Central memory CD4-positive, alpha-beta T cell (primary cell): ENCODE results near the gene CAPN8.
"Not testable (repeated sequence)": the region's sequence is repeated elsewhere in the genome, so short reads cannot be mapped to it uniquely, and the experiment has no call there.

ENCODE experiments used
- DNase-seq: peaks from one replicate; pipeline ENCODE4 v3.0.0; 2022

CAPN8 gene

DNA sequence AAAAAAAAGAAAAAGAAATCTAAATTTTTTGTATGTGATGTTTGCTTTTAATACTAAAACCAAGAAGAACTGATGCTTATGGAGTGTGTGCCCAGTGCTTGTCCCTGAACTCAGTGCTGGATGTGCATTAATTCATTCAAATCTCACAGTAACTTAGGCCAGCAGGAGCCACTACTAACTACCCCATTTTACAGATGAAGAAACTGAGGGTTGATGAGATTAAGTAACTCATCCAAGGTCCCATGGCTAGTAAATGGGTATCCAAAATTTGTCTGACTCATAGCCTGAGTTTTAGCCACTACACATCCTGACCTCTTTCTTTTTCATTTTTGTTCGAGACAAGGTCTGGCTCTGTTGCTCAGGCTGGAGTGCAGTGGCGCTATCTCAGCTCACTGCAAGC is 144.4 kb downstream of the CAPN8 start:
- DNase-seq: no peak

DNA sequence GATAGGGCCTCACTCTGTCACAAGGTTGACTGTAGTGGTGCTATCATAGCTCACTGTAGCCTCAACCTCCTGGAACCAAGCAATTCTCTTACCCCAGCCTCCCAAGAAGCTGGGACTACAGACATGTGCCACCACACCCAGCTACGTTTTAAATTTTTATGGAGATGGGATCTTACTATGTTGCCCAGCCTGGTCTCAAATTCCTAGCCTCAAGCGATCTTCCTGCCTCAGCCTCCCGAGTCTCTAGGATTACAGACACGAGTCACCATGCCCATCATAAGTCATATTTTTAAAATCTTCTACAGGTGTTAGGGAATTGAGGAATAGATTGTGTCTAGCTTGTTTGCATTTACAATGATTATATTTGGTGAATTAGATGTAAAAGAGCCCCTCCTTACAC is 145.3 kb downstream of the CAPN8 start:
- DNase-seq: no peak

DNA sequence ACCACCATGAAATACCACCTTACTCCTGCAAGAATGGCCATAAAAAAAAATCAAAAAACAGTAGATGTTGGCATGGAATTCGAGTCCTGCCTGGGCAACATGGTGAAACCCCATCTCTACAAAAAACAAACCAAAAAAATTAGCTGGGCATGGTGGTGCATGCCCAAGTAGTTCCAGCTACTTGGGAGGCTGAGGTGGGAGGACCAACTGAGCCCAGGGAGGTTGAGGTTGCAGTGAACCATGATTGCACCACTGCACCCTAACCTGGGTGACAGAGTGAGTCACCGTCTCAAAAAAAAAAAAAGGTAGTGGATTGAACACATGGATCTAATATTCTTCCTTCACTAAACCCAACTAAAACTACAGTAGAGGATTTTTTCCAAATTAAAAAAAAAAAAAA is 146.4 kb downstream of the CAPN8 start:
- DNase-seq: no peak

DNA sequence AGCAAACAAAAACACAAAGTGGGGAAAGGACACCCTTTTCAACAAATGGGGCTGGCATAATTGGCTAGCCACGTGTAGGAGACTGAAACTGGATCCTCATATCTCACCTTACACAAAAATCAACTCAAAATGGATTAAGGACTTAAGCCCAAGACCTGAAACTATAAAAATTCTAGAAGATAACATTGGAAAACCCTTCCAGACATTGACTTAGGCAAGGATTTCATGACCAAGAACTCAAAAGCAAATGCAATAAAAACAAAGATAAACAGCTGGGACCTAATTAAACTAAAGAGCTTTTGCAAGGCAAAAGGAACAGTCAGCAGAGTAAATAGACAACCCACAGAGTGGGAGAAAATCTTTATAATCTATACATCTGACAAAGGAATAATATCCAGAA is 146.9 kb downstream of the CAPN8 start:
- not testable (repeated sequence) for DNase-seq

DNA sequence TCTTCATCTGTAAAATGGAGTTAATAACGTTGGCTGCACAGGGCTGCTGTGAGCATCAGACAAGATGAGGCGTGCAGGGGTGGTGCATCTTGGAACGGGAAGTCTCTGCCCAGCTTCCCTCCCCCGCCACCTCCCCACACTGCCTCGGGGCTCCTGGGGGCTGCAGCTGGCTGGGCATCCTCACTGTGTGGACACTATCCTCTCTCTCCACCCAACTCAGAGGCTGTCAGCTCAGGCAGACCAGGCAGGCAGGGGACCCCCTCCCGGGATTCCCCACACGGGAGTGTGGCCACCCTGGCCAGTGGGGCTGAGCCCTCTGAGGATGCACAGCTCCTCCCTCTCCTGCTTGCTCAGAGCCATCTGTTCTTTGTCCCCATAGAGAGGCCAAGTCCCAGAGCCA is 149.6 kb downstream of the CAPN8 start:
- DNase-seq: no peak

GRCh38 chr1:223515421-223515820 is 150.1 kb downstream of the CAPN8 start:
- peak; percentile 71 for DNase-seq

DNA sequence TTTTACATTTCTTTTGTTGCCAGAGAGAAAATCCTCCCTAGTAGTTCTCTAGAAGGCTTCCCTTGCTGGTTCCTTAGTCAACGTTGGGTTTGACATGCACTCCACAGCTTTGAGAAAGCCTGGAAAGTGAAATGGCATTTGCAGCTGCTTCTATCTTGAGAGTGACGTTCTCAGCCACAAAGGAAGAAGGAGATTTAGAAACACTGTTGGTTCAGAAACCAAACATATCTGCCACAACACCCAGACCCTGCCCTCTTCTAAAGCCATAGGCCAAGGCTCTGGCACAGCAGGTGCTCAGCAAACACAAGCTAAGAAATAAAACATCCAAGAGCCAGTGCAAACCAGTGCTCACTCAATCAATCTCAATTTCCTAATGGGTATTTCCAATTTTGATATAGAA is 150.9 kb downstream of the CAPN8 start:
- DNase-seq: no peak

- no peak for DNase-seq
Measured at GRCh38 chr1:223513309-223513708, 152.2 kb downstream of the CAPN8 start.

DNA sequence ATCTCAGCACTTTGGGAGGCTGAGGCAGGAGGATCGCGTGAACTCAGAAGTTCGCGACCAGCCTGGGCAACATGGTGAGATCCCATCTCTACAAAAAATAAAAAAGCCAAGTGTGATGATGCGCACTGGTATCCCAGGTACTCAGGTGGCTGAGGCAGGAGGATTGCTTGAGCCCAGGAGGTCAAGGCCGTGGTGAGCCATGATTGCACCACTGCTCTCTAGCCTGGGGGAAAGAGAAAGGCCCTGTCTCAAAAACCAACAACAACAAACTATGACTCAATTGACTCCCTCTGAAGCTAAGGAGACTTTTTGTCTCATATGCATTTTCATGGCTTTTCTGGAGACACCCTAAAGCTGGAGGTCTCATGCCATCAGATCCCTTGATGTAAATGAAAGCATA is 153.4 kb downstream of the CAPN8 start:
- no peak for DNase-seq

DNA sequence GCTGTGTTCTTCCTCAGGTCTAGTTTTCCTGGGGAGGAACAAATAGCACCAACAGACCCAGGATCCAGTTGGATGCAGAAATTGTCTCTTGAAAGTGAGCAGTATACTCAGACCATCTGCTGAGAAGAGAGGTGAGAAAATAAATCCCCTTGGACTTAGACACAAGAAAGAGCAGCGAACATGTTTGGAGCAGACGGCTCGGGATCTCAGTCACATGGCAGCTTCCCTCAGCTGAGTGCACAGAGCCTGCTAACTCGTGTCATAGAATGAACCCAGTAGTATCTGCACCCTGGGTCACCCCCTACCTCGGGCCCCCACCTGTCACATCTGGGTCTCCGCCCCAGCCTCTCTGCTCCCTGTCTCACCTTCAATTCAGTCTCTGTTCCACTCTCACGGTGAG is 156.7 kb downstream of the CAPN8 start:
- no peak for DNase-seq

- DNase-seq: no peak
Measured at GRCh38 chr1:223504741-223505140, 160.8 kb downstream of the CAPN8 start.

GRCh38 chr1:223503348-223503747 is 162.2 kb downstream of the CAPN8 start:
- DNase-seq: no peak

DNA sequence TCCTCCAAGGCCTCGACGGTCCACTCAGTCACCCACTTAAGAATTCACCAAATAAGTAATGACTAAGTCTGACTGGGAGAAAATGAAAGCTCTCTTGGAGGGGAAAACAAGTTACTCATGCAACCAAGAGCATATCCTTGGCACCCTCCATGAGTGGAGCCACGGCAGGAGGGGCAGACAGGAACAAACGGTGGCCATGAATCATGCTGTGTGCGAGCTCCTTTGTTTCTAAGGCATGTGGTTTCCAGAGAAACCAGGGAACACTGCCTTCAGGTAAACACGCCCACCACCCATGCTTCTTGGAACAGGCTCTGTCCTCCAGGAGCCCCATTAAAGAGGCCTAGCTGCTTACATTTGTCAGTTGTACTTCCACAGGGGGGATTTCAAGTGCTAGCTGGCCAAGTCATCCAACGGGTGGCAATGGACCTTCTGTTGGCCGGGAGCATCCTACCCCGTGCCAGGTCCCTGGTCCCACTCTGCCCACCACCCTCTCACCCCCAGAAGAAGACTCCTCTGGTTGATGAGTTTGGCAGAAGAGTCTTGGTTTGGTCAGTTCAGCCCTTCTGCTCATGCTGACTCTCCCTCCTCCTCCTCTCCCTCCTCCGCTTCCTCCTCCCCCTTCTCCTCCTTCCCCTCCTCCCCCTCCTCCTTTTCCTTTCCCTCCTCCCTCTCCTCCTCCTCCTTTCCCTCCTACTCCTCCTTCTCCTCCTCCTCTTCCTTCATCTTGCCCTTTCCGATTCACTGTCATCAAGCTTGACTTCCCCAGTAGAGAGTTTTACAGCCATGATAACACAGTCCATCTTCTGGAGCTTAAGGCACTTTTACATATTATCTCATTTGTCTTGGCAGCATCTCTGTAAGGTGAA is 164.7 kb downstream of the CAPN8 start:
- DNase-seq: no peak

DNA sequence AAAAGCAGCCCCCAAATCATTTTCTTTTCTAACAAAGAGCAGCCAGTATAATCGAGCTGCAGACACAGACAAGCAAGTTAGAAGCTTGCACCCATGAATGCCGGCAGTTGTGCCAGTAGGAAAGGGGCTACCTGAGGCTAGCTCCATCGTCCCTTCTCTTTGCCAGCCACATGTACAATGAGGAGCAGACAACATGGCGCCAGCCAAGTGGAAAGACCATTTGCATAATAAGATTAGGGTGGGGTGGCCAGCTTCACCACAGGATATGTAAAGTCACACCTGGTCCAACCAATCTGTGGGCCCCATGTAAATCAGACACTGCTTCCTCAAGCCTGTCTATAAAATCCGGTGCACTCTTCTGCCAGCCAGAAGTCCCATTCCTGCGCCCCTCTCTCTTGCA is 168.6 kb downstream of the CAPN8 start:
- DNase-seq: no peak

DNA sequence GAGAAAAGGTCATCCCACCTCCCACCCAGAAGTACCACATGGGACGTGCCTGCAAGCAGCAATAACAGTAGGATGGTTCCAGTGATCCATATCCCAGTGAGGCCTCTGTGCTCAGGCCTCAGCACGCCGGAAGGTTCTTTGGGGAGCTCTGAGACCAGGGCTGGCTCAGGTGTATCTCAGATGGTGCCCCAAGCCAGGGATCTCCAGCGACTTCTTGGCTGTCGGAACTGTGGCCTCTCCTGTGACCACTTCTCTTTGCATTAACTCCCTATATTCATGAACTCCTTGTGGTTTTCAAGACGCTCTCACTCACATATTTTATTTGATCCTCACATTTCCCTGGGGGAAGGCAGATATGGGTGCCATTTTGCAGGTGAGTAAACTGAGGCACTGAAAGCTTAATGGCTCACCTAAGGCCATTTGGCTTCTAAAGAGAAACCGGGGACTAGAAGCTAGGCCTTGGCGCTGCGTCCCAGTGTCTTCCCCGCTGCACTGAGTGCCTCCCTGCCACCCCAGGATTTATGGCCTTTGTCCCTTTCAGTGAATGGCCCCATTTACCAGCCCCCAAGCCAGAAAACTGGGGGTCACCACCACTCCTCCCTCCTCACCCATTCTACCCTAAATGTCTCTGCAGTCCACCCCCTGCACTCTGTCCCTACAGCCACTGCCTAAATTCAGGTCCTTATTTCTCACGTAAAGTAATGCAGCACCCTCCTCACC is 170.4 kb downstream of the CAPN8 start:
- no peak for DNase-seq

- no peak for DNase-seq
Measured at GRCh38 chr1:223492044-223492443, 173.5 kb downstream of the CAPN8 start.
